Activated T-cell treated with anti-CD3 and anti-CD28 coated beads, Interleukin-2, amount 50 U/mL, for 72 hours (primary cell): ENCODE measurements around the gene DPH1. TPM values are rescaled to one million over a fixed set of nuclear protein-coding genes. Genes with fewer than 3 reads are reported as not detected.

Experiments used
- ATAC-seq, 2 donors: fragments of 150-1000 bp; cut with Tn5 transposase; replicated peaks in 1 of 2; 2 replicates each; pipeline ENCODE4 v1.10.0; 2021; ENCODE audit warnings: moderate library complexity in 2 of 2, mild to moderate bottlenecking in 1 of 2
- DNase-seq, 2 donors: peaks; one replicate each; pipeline ENCODE4 v3.0.0; 2021 to 2022; ENCODE audit warnings: mixed read lengths in 1 of 2
- H3K27ac Mint-ChIP-seq: one replicate; pipeline ENCODE4 v1.8.0; 2022; ENCODE audit warnings: mild to moderate bottlenecking, moderate library complexity, mixed read lengths
- H3K27me3 Mint-ChIP-seq: one replicate; pipeline ENCODE4 v1.8.0; 2022; ENCODE audit warnings: low read depth, mixed read lengths
- H3K36me3 Mint-ChIP-seq, 2 donors: one replicate each; pipeline ENCODE4 v1.8.0; 2022; ENCODE audit warnings: mixed read lengths in 2 of 2, mild to moderate bottlenecking in 1 of 2; ENCODE audit not compliant: insufficient read depth in 2 of 2
- H3K4me1 Mint-ChIP-seq: one replicate; pipeline ENCODE4 v1.8.0; 2022; ENCODE audit warnings: low read depth, mixed read lengths
- H3K4me3 Mint-ChIP-seq, 2 donors: one replicate each; pipeline ENCODE4 v1.8.0; 2022; ENCODE audit warnings: mild to moderate bottlenecking in 2 of 2, mixed read lengths in 2 of 2, moderate library complexity in 2 of 2
- H3K9me3 Mint-ChIP-seq, 2 donors: one replicate each; pipeline ENCODE4 v1.8.0; 2022; ENCODE audit warnings: mixed read lengths in 2 of 2
- total RNA-seq, 2 donors: library from RNA; stranded (reverse); gene quantifications; one replicate each; pipeline ENCODE4 v1.2.3, GENCODE V29; 2022

Gene DPH1
- total RNA-seq, 2 donors from 2014 or later, result 36.8 to 40.8 TPM

DNA sequence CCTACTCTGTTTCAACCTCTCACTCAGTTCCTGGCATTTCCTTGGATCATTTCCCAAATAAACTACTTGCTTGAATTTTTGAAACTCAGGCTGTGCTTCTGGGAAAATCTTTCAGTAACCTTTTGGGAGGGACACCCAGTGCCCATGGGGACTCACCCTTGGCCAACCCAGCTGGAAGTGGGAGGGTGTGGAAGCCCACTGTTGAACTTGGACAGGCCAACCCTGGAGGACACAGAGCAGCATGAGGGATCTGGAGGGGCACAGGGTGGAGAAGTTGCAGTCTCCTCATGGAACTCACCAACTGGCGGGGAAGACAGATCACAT is 16.0 kb upstream of the DPH1 start:
- Mint-ChIP-seq H3K27me3 (peaks cover 9% of the 10 kb centered on the region), H3K9me3 (no peaks in the 10 kb centered on the region), H3K27ac (no peak overlapping the region), H3K4me1 (peaks cover 8% of the 10 kb centered on the region), H3K36me3 (peaks cover 0 to 4% of the 10 kb centered on the region in 2 donors), H3K4me3 (no peak overlapping the region)
- no peak for DNase-seq
- no peak for ATAC-seq

DNA sequence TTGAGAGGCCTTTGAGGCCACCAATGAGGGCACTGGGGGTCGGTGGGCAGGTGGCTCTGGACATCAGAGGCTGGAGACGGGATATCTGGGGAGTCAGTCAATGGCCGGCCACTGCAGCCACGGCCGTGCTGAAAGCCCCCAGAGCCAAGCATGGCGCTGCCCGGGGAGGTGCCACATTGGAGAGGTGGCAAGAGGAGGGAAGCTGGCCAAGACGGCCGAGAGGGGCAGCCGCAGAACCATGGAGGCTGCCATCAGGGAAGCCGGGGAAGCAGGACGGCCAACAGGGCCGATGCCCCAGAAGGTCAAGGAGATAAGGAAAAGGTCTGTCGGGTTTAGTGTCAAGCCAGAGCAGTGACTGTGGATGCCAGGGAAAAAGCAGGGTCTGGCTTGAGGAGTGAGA is 14.6 kb upstream of the DPH1 start:
- ATAC-seq (no peak), DNase-seq (no peak)
- no peak overlapping the region for H3K27ac Mint-ChIP-seq
- H3K4me3 Mint-ChIP-seq, result no peak overlapping the region
- H3K36me3 Mint-ChIP-seq, result peaks cover 0 to 4% of the 10 kb centered on the region in 2 donors
- H3K9me3 Mint-ChIP-seq, result no peaks in the 10 kb centered on the region
- H3K27me3 Mint-ChIP-seq, result peaks cover 23% of the 10 kb centered on the region
- peaks cover 8% of the 10 kb centered on the region for H3K4me1 Mint-ChIP-seq

DNA sequence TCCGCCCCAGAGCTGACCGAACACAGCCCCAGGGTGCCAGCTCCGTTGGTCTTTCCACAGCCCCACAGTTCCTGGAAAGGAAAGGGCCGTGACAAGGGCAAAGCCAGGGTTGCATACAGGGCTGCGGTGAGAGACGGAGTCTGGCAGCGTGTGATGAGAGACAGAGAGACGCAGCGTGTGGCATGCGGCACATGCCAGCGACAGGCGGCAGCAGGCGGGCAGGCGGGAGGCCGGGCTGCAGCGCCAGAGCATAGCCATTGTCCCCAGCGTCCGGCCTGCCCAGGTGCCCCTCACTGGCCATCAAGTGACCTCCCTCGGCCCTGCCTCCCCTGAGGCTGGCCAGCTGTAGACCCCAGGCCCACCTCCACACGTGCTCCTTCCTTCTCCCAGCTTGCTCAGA is 13.5 kb upstream of the DPH1 start:
- peaks cover 31% of the 10 kb centered on the region for H3K27me3 Mint-ChIP-seq
- H3K4me3 Mint-ChIP-seq, result no peak overlapping the region
- peaks cover 0 to 4% of the 10 kb centered on the region in 2 donors for H3K36me3 Mint-ChIP-seq
- no peak overlapping the region for H3K27ac Mint-ChIP-seq
- ATAC-seq (no peak), DNase-seq (no peak)
- no peaks in the 10 kb centered on the region for H3K9me3 Mint-ChIP-seq
- H3K4me1 Mint-ChIP-seq, result peaks cover 8% of the 10 kb centered on the region

DNA sequence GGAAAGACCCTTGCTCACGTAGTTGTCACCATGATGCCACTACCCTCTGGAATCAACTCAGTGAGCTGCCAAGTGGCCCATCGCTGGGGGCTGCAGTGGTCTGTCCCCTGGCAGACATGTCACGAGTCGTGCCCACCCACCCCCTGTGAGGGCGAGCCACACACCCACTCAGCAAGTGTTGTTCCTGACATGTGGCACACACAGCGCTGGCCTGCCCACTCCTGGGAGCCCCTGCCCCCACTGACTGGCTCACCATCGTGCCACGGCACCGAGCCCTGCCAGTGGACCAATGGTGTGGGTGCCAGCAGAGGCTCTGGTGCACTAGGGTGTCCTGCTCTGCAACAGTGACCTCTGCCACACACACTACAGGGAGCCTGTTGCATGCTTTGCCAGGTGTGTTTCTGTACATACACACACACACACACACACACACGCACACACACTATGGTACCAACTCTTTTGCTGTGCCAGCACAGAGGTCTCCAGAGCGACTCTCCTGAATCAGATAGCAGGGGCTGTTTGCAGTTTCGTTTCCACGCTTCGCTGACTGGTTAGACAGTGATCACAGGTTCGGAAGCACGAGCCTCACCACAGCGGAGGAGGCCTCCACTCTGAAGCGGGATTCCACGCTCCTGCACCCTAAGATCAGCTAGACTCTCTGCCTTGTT is 12.5 kb upstream of the DPH1 start:
- DNase-seq, result no peak
- Mint-ChIP-seq H3K9me3 (no peaks in the 10 kb centered on the region), H3K27ac (no peak overlapping the region), H3K4me3 (no peak overlapping the region), H3K36me3 (peaks cover 0 to 4% of the 10 kb centered on the region in 2 donors), H3K27me3 (peaks cover 31% of the 10 kb centered on the region), H3K4me1 (peaks cover 8% of the 10 kb centered on the region)
- no peak for ATAC-seq

DNA sequence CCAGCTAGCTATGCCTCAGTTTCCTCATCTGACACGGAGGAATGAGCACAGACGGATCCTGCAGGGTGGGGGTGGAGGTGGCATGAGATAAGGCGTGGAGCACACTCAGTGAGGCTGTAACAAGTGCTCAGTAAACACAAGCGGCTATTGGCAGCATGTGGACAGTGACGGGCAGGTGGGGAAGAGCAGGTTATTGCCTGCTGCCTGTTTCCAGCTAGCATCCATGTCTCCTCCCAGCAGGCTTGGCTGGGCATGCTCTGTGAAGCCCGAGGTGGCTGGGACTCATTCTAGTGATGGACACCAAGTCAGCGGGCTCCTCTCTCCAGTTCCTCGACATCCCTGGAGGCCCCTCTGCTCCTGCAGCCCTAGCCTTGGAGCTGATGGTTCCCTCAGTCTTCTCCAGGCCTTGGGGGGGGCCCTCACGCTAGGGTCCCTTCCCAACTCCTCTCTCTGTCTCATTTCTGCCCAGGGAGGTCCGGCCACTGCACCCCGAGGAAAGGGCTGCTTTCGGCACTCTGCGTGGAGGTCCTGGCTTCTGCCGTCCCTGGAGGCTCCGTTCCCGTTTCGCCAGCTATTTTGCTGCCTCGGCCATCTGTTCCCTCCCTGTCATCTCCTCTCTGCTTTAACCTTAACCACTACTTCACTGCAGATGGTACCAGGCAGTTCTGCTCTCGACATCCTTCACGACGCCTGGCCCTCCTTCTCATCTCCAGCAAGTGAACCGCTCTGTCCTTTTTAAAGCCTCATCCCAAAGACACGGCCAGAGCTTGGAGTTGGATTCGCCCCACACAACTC is 11.0 kb upstream of the DPH1 start:
- Mint-ChIP-seq H3K36me3 (peaks cover 0 to 2% of the 10 kb centered on the region in 2 donors), H3K4me1 (peaks cover 8% of the 10 kb centered on the region), H3K27me3 (peaks cover 31% of the 10 kb centered on the region), H3K4me3 (no peak overlapping the region), H3K9me3 (no peaks in the 10 kb centered on the region), H3K27ac (no peak overlapping the region)
- ATAC-seq, result no peak
- DNase-seq, result no peak

DNA sequence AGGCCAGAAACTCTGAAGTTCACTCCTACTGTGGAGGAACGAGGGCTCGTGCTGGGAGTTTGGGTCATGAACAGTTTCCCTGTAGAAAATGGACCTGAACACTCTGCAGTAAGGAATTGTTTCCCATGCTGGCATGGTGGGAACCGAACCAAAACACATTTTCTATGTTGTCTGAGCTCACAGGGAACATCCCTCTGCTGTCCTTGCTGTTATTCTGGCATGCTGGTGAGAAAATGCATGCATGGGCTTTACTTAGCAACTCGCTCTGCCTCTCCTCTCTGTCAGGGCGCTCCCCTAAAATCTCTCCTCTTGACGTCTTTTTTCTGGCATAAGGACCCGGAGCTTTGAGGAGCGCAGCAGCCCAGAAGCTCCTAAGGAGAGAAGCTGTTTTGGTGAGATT is 10.2 kb upstream of the DPH1 start:
- Mint-ChIP-seq H3K4me3 (no peak overlapping the region), H3K9me3 (no peaks in the 10 kb centered on the region), H3K36me3 (no peaks in the 10 kb centered on the region), H3K27ac (no peak overlapping the region), H3K27me3 (peaks cover 31% of the 10 kb centered on the region), H3K4me1 (peaks cover 8% of the 10 kb centered on the region)
- ATAC-seq (no peak), DNase-seq (no peak)

DNA sequence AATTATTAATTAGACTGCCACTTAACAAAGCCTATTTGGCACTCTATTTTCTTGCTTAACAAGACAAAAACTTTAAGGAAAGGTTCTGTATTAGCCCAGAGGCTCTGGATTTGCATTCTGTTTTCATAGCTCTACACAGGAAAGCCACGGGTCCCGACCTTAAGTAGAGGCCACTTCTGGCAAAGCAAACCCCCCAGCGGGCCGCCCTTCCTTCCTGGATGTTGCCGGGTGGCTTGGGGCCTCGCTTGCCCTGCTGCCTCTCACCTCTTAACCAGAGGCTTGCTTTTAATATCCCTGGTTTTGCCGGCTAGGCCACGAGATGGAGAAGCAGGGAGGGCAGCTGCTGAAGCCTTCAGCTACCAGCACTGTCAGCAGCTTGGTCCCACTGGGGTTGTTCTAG is 9.2 kb upstream of the DPH1 start:
- Mint-ChIP-seq H3K27me3 (peaks cover 35% of the 10 kb centered on the region), H3K27ac (no peak overlapping the region), H3K36me3 (no peaks in the 10 kb centered on the region), H3K9me3 (no peaks in the 10 kb centered on the region), H3K4me3 (no peak overlapping the region), H3K4me1 (peaks cover 9% of the 10 kb centered on the region)
- DNase-seq (no peak), ATAC-seq (no peak)

DNA sequence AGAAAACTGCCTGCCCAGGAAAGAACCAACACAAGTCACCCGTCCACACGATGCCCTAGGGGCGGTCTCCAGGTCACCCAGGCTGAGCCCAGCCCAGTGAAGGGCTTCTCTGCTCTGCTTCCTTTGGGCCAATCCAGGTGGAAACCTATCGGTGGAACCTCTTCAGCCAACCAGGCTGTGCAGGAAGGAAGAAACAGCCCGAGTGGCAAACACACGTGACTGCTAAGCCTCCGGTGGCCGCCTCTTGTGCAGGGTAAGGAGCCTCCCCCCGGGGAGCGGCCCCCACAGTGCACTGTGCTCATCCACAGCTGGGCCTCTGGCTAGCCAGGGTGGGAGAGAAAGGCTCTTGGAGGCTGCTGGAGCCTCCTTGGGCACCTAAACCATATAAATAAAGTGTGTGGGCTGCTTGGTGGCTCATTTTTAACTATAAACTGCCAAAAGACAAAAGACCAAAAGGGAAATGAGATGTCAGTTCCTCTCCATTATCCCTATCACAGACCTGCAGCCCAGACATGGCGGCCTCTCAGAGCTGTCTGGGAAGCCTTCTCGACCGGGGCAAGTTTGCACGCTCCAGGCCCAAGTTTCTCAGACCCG is 7.2 kb upstream of the DPH1 start:
- H3K27ac Mint-ChIP-seq, result no peak overlapping the region
- ATAC-seq, result no peak
- no peak for DNase-seq
- peak overlapping the region; percentile 49 to 52 for H3K4me3 Mint-ChIP-seq
- H3K36me3 Mint-ChIP-seq, result no peaks in the 10 kb centered on the region
- H3K9me3 Mint-ChIP-seq, result no peaks in the 10 kb centered on the region
- peaks cover 21% of the 10 kb centered on the region for H3K4me1 Mint-ChIP-seq
- peaks cover 53% of the 10 kb centered on the region for H3K27me3 Mint-ChIP-seq

DNA sequence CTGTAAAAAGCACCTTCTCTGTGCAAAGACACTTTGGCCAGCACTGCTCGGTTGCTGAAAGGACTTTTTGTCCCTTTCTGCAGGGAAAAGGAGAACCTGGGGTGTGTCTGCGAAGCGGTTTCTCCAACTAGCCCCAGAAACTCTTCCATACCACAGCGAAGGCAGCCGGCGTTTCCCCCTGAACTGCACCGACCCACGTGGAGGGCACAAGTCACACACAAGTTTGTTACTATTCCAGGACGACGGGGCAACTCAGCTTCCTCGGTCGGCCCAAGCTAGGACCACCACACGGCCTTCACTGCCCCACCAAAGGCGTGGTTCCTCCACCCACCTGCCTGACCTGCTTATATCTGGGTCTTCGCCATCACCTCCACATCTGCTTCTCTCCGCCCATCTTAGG is 6.7 kb upstream of the DPH1 start:
- H3K36me3 Mint-ChIP-seq, result no peaks in the 10 kb centered on the region
- H3K4me3 Mint-ChIP-seq, result peak overlapping the region; percentile 49 to 52

DNA sequence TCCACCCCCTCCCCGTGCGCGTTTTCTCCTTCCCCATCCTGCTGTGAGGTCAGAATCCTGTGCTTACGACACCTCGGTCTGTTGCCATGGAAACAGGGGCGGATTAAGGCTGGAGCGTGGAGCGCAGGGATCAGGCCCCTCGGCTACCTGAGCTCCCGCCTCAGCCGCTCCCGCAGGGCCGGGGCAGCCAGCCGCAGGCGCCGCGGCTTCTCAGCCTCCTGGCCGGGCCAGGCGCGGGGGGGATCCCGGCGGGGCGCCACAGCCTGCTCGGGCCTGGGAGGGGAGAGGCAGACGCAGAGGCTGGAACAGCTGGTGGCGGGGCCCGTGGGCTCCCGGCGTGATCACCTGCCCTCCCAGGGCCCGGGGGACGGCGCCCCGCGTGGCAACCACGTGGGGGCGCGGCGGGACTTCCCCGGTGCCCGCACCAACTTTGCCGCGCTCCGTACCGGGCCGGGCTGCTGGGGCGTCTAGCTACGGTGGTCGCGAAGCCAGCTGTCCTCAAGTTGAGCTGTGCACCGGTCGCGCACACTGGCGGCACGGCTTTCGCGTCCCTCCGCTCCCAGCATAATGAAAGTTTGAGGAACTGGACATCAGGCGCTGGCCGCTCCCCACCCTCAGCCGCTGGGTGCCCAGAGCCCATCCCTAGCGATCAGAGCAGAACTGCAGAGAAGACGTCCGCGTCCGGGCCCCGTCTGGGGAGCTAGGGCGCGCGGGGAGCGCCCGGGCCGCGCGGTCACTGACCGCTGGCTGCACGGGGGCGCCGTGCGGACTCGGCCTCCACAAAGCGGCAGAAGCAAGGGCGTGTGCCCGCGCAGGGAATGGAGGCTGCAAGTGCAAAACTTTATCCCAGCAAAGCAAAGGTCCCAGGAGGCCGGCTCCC is 6.0 kb upstream of the DPH1 start:
- Mint-ChIP-seq H3K9me3 (no peaks in the 10 kb centered on the region), H3K4me3 (peak overlapping the region; percentile 80 to 81), H3K27ac (no peak overlapping the region), H3K4me1 (peaks cover 19% of the 10 kb centered on the region), H3K36me3 (no peaks in the 10 kb centered on the region), H3K27me3 (peaks cover 58% of the 10 kb centered on the region)
- peak; percentile 14 to 22 for DNase-seq
- ATAC-seq, result peak; percentile 12 to 26

More for the DNA sequence above, 6.7 kb upstream of the DPH1 start:
- H3K9me3 Mint-ChIP-seq, result no peaks in the 10 kb centered on the region
- DNase-seq (no peak), ATAC-seq (no peak)
- peaks cover 21% of the 10 kb centered on the region for H3K4me1 Mint-ChIP-seq
- H3K27me3 Mint-ChIP-seq, result peaks cover 53% of the 10 kb centered on the region
- H3K27ac Mint-ChIP-seq, result peak overlapping the region; percentile 29

DNA sequence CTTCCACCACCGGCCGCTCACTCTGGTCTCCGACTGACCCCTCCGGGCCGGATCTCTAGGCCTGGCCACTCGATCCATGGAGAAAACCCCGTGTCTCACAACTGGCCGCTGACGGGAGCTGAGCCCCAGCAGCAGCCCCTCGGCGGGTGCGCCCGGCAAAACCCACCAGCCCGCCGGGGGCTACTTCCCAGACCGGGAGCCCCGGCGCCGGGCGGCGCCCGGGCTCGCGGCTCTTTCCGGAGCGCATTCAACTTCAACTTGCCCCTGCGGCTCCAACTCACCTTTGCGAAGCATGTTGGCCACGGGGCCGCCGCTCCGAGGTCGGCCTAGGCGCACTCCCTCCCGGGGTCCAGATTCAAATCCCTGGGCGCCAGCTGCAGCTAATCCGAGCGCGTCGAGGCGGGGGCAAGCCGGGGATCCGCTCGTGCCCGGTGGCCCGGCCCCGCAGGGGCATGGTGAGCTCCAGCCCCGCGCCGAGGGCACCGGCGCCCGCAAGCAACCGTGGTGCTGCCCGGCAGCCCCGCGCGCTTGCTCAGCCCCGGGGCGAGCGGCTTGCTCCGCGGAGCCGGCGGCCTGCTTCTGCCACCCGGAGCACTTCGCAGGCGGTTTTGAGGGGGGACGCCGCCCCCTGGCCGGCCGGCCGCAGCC is 5.3 kb upstream of the DPH1 start:
- DNase-seq (peak; percentile 8 to 16), ATAC-seq (peak; percentile 13 to 16)
- peak overlapping the region; percentile 80 to 81 for H3K4me3 Mint-ChIP-seq
- H3K27ac Mint-ChIP-seq, result no peak overlapping the region
- peaks cover 51% of the 10 kb centered on the region for H3K27me3 Mint-ChIP-seq
- peaks cover 19% of the 10 kb centered on the region for H3K4me1 Mint-ChIP-seq
- H3K36me3 Mint-ChIP-seq, result no peaks in the 10 kb centered on the region
- no peaks in the 10 kb centered on the region for H3K9me3 Mint-ChIP-seq

DNA sequence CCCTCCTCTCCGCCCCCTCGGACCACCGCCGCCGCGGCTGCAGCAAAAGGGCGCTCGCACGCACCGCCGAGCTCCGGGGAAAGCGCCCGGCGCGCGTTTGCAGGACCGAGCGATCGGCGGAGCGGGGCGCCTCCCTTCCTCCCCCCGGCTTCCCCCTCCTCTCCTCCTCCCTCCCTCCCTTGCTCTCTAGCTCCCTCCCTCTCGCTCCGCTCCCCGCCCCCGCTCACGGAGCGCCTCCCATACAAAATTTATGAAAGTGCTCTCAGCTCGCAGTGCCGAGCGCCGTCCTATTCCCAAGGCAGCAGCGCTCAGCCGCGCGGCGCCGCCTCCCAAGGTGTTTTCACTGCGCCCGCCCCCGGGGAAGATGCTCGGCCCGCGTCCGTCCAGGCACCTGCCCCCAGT is 4.7 kb upstream of the DPH1 start, which contains the start of gene RTN4RL1:
RTN4RL1 (minus strand) TSS at position 115 of the 402 bp plus-strand sequence. CDS start 469 bp downstream, outside the sequence.
- ATAC-seq (peak; percentile 20 to 25), DNase-seq (peak; percentile 47 to 58)
- H3K4me1 Mint-ChIP-seq, result peaks cover 19% of the 10 kb centered on the region
- no peak within 1 kb of the TSS for H3K27ac Mint-ChIP-seq
- H3K27me3 Mint-ChIP-seq, result peaks cover 45% of the 10 kb centered on the region
- H3K36me3 Mint-ChIP-seq, result no peaks in the 10 kb centered on the region
- no peaks in the 10 kb centered on the region for H3K9me3 Mint-ChIP-seq
- H3K4me3 Mint-ChIP-seq, result peak within 1 kb of the TSS; percentile 82 to 84
